ENCODE data around the gene RTP2. TPM values are rescaled to one million over a fixed set of nuclear protein-coding genes. Genes with fewer than 3 reads are reported as not detected.

The RTP2 gene
- total and polyA plus RNA-seq, 2 of the 4 experiments (the other 2 are of a cell fraction) = not detected

DNA sequence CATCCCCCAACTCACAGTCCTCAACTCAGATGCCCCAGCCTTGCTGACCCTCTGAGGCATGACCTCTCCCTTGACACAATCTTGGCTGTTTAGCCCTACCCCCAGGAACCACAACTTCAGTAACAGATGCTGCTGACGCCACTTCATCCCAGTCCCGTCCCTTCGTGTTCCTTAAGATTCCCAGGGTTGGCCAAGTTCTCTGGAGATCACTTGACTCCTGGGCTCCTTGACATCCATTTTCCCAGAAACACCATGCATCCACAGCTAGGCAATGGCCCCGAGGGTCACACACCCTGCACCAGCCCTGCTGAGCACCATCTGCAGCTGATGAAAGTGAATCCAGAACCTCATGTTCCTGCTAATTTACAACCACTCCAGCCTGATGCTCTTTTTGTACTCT, 6.9 kb downstream of the RTP2 start:
- dilution Hi-C loops (cut with HindIII; ENCODE audit: low sequenced_read_pairs, unreplicated experiment) = loop anchor here (25.0 kb wide), 2 partner anchors 383 to 483 kb away; no protein-coding TSS in a partner anchor
- Histone ChIP-seq H3K4me3 (ENCODE audit: insufficient read depth, low read depth, low read length) (no peak overlapping the region), H3K79me1 (ENCODE audit: low read depth in 1 of 2, low read length in 2 of 2) (no peaks in the 10 kb centered on the region), H3K56ac (ENCODE audit: extremely low read depth, insufficient read depth, low read length) (no peak overlapping the region), H4K5ac (ENCODE audit: low read depth, low read length) (no peak overlapping the region), H3K27me3 (ENCODE audit: control insufficient read depth, insufficient read depth, low read length) (peaks cover 17% of the 10 kb centered on the region), H2AK9ac (replicated peaks; ENCODE audit: low read depth, low read length, poor library complexity) (no peak overlapping the region), H3K9me3 (ENCODE audit: control insufficient read depth, insufficient read depth, low read length) (no peaks in the 10 kb centered on the region), H4K8ac (ENCODE audit: low read depth in 2 of 2, low read length in 2 of 2) (no peak overlapping the region), H4K20me1 (ENCODE audit: insufficient read depth, low read length) (no peaks in the 10 kb centered on the region), H3K27ac (ENCODE audit: insufficient read depth, low read length) (no peak overlapping the region), H3K4me1 (ENCODE audit: control insufficient read depth, insufficient read depth, low read length) (no peaks in the 10 kb centered on the region), H2BK20ac (ENCODE audit: low read depth, low read length) (no peak overlapping the region), H3K14ac (replicated peaks; ENCODE audit: low read depth, low read length) (no peak overlapping the region), H2AK5ac (ENCODE audit: low read depth, low read length) (no peak overlapping the region), H3K36me3 (ENCODE audit: control insufficient read depth, insufficient read depth, low read length) (no peaks in the 10 kb centered on the region), H3K18ac (ENCODE audit: low read depth, low read length) (no peak overlapping the region), H3K4ac (ENCODE audit: low read depth, low read length) (no peak overlapping the region), H3K9ac (ENCODE audit: low read depth, low read length) (no peak overlapping the region), H2BK120ac (ENCODE audit: low read depth, low read length) (no peak overlapping the region), H3K4me2 (ENCODE audit: low read depth, low read length) (peak overlapping the region; percentile 71), H2BK5ac (ENCODE audit: low read depth, low read length, poor library complexity, severe bottlenecking) (no peak overlapping the region), H3K9me1 (ENCODE audit: insufficient read depth, low read length) (no peaks in the 10 kb centered on the region), H2AFZ (replicated peaks; ENCODE audit: low read length, poor library complexity) (peak overlapping the region; percentile 4), H3K23ac (ENCODE audit: low read depth, low read length) (no peak overlapping the region), H4K91ac (ENCODE audit: insufficient read depth, low read depth, low read length) (no peak overlapping the region), H2BK15ac (ENCODE audit: low read depth, low read length) (no peak overlapping the region)
- intact Hi-C loops (cut with micrococcal nuclease) = no loop called here
- no TSS peak for BruUV-seq (replicated peaks)
- POLR2A ChIA-PET (ENCODE audit: unreplicated experiment) = no interaction called here
- no peak for TF ChIP-seq RAD21 (IDR thresholded peaks at IDR 0.05; ENCODE audit: low read length)
- TF ChIP-seq SMC3 (IDR thresholded peaks at IDR 0.05; ENCODE audit: low read depth, low read length) = no peak
- 9% methylated on average over 4 of the region's 4 CpGs; no CpG with 5 or more reads in 1 of the 2 experiments for WGBS, 2 experiments (ENCODE audit: extremely low coverage in 2 of 2, insufficient read length in 1 of 2)
- no peak for DNase-seq
- peak; percentile 14; the same call in 1 of the 2 replicates for ATAC-seq (ENCODE audit: low read depth)
- CTCF ChIA-PET = interaction anchor here (0.7 to 0.9 kb wide), 2 partner anchors 16 to 431 kb away, joined by 3 to 5 read pairs; no protein-coding TSS in a partner anchor
- in situ Hi-C loops (cut with MboI; ENCODE audit: low sequenced_read_pairs) = no loop called here
